ENCODE results near the gene PPP2R2C.

PPP2R2C gene

DNA sequence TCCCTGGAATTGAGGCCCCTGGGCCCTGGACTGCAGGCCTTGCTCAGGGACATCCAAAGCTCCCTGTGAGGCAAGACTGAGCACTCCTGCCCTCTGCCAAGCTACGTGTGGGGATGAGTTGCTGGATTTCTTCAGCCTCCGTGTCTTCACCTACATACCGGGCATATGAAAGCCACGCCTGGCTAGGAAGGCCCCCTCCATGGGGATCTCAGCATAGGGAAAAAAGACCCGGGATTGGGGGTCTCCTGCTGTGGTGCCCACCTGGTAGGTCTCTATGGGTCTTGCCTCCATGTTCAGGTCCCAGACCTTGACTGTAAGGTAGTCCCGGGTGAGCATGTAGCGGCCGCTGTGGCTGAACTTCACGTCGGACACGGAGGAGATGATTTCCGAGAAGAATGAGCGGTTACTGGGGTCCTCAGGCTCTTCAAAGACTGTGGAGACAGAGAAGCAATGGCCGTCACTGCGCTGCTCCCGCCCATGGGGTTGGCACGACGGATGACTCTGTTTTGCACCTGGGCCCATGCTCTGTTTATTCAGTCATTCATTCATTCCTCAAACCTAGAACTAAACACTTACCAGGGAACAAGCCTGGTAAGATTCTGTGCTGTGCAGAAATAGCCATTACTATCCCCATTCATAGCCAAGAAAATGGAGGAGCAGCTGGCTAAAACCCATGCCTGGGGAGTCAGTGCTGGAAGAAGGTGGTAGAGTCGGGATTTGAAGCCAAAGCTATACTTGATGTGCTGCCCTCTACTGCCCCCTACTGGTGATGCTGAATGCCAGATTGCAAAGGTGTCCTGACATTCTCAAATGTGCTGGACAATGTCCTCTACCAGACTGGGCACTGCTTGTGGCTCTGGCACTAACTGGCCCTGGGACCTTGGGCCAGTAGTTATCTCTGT, 138.9 kb downstream of the PPP2R2C start:
- peak; percentile 25 for TF ChIP-seq CTCF (IDR thresholded peaks at IDR 0.05; ENCODE audit: insufficient read depth, low read length)
- no peak for TF ChIP-seq GABPA (IDR thresholded peaks at IDR 0.05; ENCODE audit: low read depth)
- no peak for TF ChIP-seq REST (IDR thresholded peaks at IDR 0.05; ENCODE audit: insufficient replicate concordance, low read depth)
- no peak for DNase-seq (ENCODE audit: low read depth in 1 of 2, low spot score in 1 of 2)
- H3K27me3 ChIP-seq (ENCODE audit: insufficient read depth, poor library complexity, severe bottlenecking) = peaks cover 11% of the 10 kb centered on the region
- no peak overlapping the region for H3K4me3 ChIP-seq (replicated peaks; ENCODE audit: insufficient read depth, low read length)
- H3K27ac ChIP-seq (replicated peaks) = no peak overlapping the region

DNA sequence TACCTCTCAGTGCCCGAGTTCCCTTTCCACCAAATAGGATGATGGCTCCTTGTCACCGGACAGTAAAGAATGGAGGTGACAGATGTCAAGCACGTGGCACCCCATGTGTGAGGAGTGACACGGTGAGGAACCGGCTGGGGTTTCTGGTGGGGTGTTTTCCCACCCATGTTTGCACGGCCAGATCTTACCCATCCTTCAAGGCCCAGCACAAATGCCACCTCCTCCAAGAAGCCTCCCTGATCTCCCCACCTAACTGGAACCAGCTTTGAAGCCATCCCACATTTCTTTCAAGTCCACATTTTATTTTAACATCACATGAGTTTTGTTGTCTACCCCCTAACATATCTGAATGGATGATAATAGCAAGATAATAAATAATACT, 139.8 kb downstream of the PPP2R2C start:
- Histone ChIP-seq H3K27me3 (ENCODE audit: insufficient read depth, poor library complexity, severe bottlenecking) (peaks cover 6% of the 10 kb centered on the region), H3K27ac (replicated peaks) (no peak overlapping the region), H3K4me3 (replicated peaks; ENCODE audit: insufficient read depth, low read length) (no peak overlapping the region)
- no peak for TF ChIP-seq POLR2AphosphoS5 (IDR thresholded peaks at IDR 0.05; ENCODE audit: low read depth)
- no peak for TF ChIP-seq GABPA (IDR thresholded peaks at IDR 0.05; ENCODE audit: low read depth)
- TF ChIP-seq CTCF (IDR thresholded peaks at IDR 0.05; ENCODE audit: insufficient read depth, low read length) = no peak
- no peak for TF ChIP-seq SPI1 (IDR thresholded peaks at IDR 0.05; ENCODE audit: borderline replicate concordance, low read depth)
- TF ChIP-seq REST (IDR thresholded peaks at IDR 0.05; ENCODE audit: insufficient replicate concordance, low read depth) = no peak
- no peak for DNase-seq (ENCODE audit: low read depth in 1 of 2, low spot score in 1 of 2)

DNA sequence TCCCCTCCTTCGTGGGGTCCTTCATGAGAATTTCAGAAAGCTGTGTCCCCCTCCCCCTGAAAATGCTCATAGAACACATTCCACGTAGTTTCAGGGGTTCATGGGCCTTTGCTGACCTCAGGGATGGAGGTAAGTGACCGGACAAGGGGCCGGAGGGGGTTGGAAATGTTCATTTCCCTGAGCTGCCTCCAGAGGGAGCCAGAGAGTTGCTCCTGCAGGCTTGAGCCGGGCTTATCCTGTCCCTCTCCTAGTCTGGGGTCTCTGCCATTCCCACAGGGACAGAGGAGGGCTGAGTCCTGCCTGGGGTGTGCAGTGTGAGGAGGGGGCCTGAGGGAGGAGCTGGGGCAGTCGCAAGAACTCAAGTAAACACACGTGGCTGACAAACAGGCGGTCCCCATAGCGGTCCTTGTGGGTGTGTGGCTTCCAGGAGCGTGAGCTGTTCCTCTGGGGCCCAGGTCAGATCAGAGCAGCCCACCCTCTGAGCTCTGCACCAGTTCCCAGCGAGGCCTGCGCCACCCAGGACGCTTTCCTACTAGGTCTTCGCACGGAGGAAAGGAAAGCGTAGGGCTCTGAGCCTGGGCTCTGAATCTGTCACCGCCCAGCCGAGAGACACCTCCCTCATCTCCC, 140.3 kb downstream of the PPP2R2C start:
- no peak for DNase-seq (ENCODE audit: low read depth in 1 of 2, low spot score in 1 of 2)
- no peak overlapping the region for H3K27ac ChIP-seq (replicated peaks)
- H3K27me3 ChIP-seq (ENCODE audit: insufficient read depth, poor library complexity, severe bottlenecking) = peaks cover under 1% of the 10 kb centered on the region
- no peak overlapping the region for H3K4me3 ChIP-seq (replicated peaks; ENCODE audit: insufficient read depth, low read length)
- no peak for TF ChIP-seq SPI1 (IDR thresholded peaks at IDR 0.05; ENCODE audit: borderline replicate concordance, low read depth)
- no peak for TF ChIP-seq POLR2AphosphoS5 (IDR thresholded peaks at IDR 0.05; ENCODE audit: low read depth)
- no peak for TF ChIP-seq REST (IDR thresholded peaks at IDR 0.05; ENCODE audit: insufficient replicate concordance, low read depth)
- TF ChIP-seq CTCF (IDR thresholded peaks at IDR 0.05; ENCODE audit: insufficient read depth, low read length) = peak; percentile 39
- TF ChIP-seq GABPA (IDR thresholded peaks at IDR 0.05; ENCODE audit: low read depth) = no peak

All from HL-60 (cell line).